ENCODE measurements around the gene NAT9. TPM values are rescaled to one million over a fixed set of nuclear protein-coding genes. Genes with fewer than 3 reads are reported as not detected.

Gene NAT9
- total RNA-seq, 2 donors from 2014 or later: 42.9 to 60.7 TPM

- DNase-seq (ENCODE audit: low spot score) (no peak), ATAC-seq (no peak)
- H3K4me3 Mint-ChIP-seq: no peak overlapping the region
- peaks cover 10 to 19% of the 10 kb centered on the region in 2 donors for H3K4me1 Mint-ChIP-seq (ENCODE audit: low read depth in 2 of 2)
- no peak overlapping the region for H3K27ac Mint-ChIP-seq
- no peaks in the 10 kb centered on the region for H3K36me3 Mint-ChIP-seq
- H3K27me3 Mint-ChIP-seq: peaks cover 0 to 6% of the 10 kb centered on the region in 2 donors
- no peaks in the 10 kb centered on the region for H3K9me3 Mint-ChIP-seq
Measured at GRCh38 chr17:74728033-74728701, 48.0 kb downstream of the NAT9 start.

- no peak overlapping the region for H3K27ac Mint-ChIP-seq
- no peaks in the 10 kb centered on the region for H3K36me3 Mint-ChIP-seq
- peaks cover 12 to 22% of the 10 kb centered on the region in 2 donors for H3K4me1 Mint-ChIP-seq (ENCODE audit: low read depth in 2 of 2)
- peaks cover 7 to 11% of the 10 kb centered on the region in 2 donors for H3K27me3 Mint-ChIP-seq
- no peak overlapping the region for H3K4me3 Mint-ChIP-seq
- ATAC-seq (no peak), DNase-seq (ENCODE audit: low spot score) (no peak)
- H3K9me3 Mint-ChIP-seq: no peaks in the 10 kb centered on the region
Measured at GRCh38 chr17:74725111-74725510, 51.0 kb downstream of the NAT9 start.

- no peaks in the 10 kb centered on the region for H3K36me3 Mint-ChIP-seq
- DNase-seq (ENCODE audit: low spot score) (no peak), ATAC-seq (no peak)
- H3K9me3 Mint-ChIP-seq: no peaks in the 10 kb centered on the region
- H3K27me3 Mint-ChIP-seq: peaks cover 7 to 11% of the 10 kb centered on the region in 2 donors
- no peak overlapping the region for H3K4me3 Mint-ChIP-seq
- peaks cover 10 to 23% of the 10 kb centered on the region in 2 donors for H3K4me1 Mint-ChIP-seq (ENCODE audit: low read depth in 2 of 2)
- no peak overlapping the region for H3K27ac Mint-ChIP-seq
Measured at GRCh38 chr17:74723891-74724290, 52.3 kb downstream of the NAT9 start.

GRCh38 chr17:74722782-74723181, 53.4 kb downstream of the NAT9 start:
- Mint-ChIP-seq H3K9me3 (no peaks in the 10 kb centered on the region), H3K27ac (no peak overlapping the region), H3K4me3 (no peak overlapping the region), H3K27me3 (peaks cover 7 to 13% of the 10 kb centered on the region in 2 donors), H3K4me1 (ENCODE audit: low read depth in 2 of 2) (peaks cover 10 to 23% of the 10 kb centered on the region in 2 donors), H3K36me3 (no peaks in the 10 kb centered on the region)
- DNase-seq (ENCODE audit: low spot score): no peak
- ATAC-seq: no peak

Other genes starting within 250 kb of the NAT9 start
- gene CD300LB, start 244.9 kb downstream of the NAT9 start, total RNA-seq: under 1 TPM; 0.17 to 0.39 TPM
- gene CD300C, start 230.2 kb downstream of the NAT9 start, total RNA-seq: 1 to 10 TPM; 1.5 to 5.8 TPM
- gene CD300H, start 208.8 kb downstream of the NAT9 start, total RNA-seq: not detected
- not detected for gene CD300LD, start 184.1 kb downstream of the NAT9 start, total RNA-seq
- gene CD300E, start 152.6 kb downstream of the NAT9 start, total RNA-seq: not detected
- 1 to 10 TPM in 1 of 2 donors, not detected in 1; 2.2 TPM for gene CD300LF, start 63.4 kb downstream of the NAT9 start, total RNA-seq
- 1 to 10 TPM; 1.3 to 3.3 TPM for gene RAB37, start 39.1 kb downstream of the NAT9 start, total RNA-seq
- 100 to 1,000 TPM; 159 to 187 TPM for gene NHERF1, start 27.7 kb downstream of the NAT9 start, total RNA-seq
- not detected for gene GRIN2C, start 83.5 kb upstream of the NAT9 start, total RNA-seq
- 10 to 100 TPM in 1 of 2 donors, 1 to 10 TPM in 1; 9.8 to 16.7 TPM for gene FDXR, start 96.6 kb upstream of the NAT9 start, total RNA-seq
- gene FADS6, start 117.3 kb upstream of the NAT9 start, total RNA-seq: not detected
- not detected for gene USH1G, start 146.9 kb upstream of the NAT9 start, total RNA-seq
- gene OTOP2, start 147.9 kb upstream of the NAT9 start, total RNA-seq: not detected
- gene OTOP3, start 159.6 kb upstream of the NAT9 start, total RNA-seq: not detected
- under 1 TPM; 0.47 to 0.83 TPM for gene HID1, start 196.4 kb upstream of the NAT9 start, total RNA-seq
- gene CDR2L, start 211.3 kb upstream of the NAT9 start, total RNA-seq: under 1 TPM; 0.07 to 0.47 TPM
- 10 to 100 TPM; 46.6 to 61.8 TPM for gene MRPL58, start 236.3 kb upstream of the NAT9 start, total RNA-seq